Type B pancreatic cell (in vitro differentiated cells): ENCODE results near the gene CLPX. TPM values are rescaled to one million over a fixed set of nuclear protein-coding genes. Genes with fewer than 3 reads are reported as not detected.

ENCODE experiments used
- DNase-seq: peaks from one replicate; pipeline ENCODE4 v3.0.0; 2021; ENCODE audit warnings: mixed read lengths; ENCODE audit not compliant: unreplicated experiment; ENCODE audit errors: extremely low spot score
- H3K27ac Mint-ChIP-seq: 2 replicates; pipeline ENCODE4 v1.8.0; 2021; ENCODE audit warnings: mild to moderate bottlenecking, mixed read lengths
- H3K27me3 Mint-ChIP-seq: 2 replicates; pipeline ENCODE4 v1.8.0; 2021; ENCODE audit warnings: mixed read lengths
- H3K36me3 Mint-ChIP-seq: 2 replicates; pipeline ENCODE4 v1.8.0; 2021; ENCODE audit warnings: mixed read lengths
- H3K4me1 Mint-ChIP-seq: one replicate; pipeline ENCODE4 v1.8.0; 2021; ENCODE audit warnings: mixed read lengths; ENCODE audit not compliant: unreplicated experiment
- H3K4me3 Mint-ChIP-seq: 2 replicates; pipeline ENCODE4 v1.8.0; 2021; ENCODE audit warnings: mild to moderate bottlenecking, mixed read lengths
- H3K9me3 Mint-ChIP-seq: 2 replicates; pipeline ENCODE4 v1.8.0; 2021; ENCODE audit warnings: mixed read lengths
- CTCF ChIP-seq: fragments of 200-600 bp; sonication (generic); conservative IDR thresholded peaks from 2 replicates; pipeline ENCODE4 v1.5.0; 2021; ENCODE audit warnings: antibody characterized with exemption, mild to moderate bottlenecking
- total RNA-seq: library from RNA; stranded (reverse); gene quantifications from 2 replicates; pipeline ENCODE4 v1.2.1, GENCODE V29; 2021; ENCODE audit warnings: low replicate concordance

The CLPX gene
- total RNA-seq, 1 donor from 2014 or later = 55.1 TPM

GRCh38 chr15:65223996-65224395, 38.9 kb upstream of the CLPX start:
- no peak for TF ChIP-seq CTCF
- Mint-ChIP-seq H3K4me3 (no peak overlapping the region), H3K9me3 (no peaks in the 10 kb centered on the region), H3K27ac (no peak overlapping the region), H3K4me1 (no peaks in the 10 kb centered on the region), H3K36me3 (no peaks in the 10 kb centered on the region), H3K27me3 (no peaks in the 10 kb centered on the region)
- no peak for DNase-seq

- no peaks in the 10 kb centered on the region for H3K27me3 Mint-ChIP-seq
- H3K4me1 Mint-ChIP-seq = no peaks in the 10 kb centered on the region
- H3K4me3 Mint-ChIP-seq = no peak overlapping the region
- TF ChIP-seq CTCF = no peak
- H3K9me3 Mint-ChIP-seq = no peaks in the 10 kb centered on the region
- H3K36me3 Mint-ChIP-seq = no peaks in the 10 kb centered on the region
- H3K27ac Mint-ChIP-seq = no peak overlapping the region
- DNase-seq = no peak
Observed at GRCh38 chr15:65222891-65223290, 37.7 kb upstream of the CLPX start.

- TF ChIP-seq CTCF = no peak
- H3K36me3 Mint-ChIP-seq = no peaks in the 10 kb centered on the region
- H3K4me3 Mint-ChIP-seq = no peak overlapping the region
- H3K4me1 Mint-ChIP-seq = no peaks in the 10 kb centered on the region
- H3K9me3 Mint-ChIP-seq = no peaks in the 10 kb centered on the region
- no peaks in the 10 kb centered on the region for H3K27me3 Mint-ChIP-seq
- H3K27ac Mint-ChIP-seq = no peak overlapping the region
- no peak for DNase-seq
Observed at GRCh38 chr15:65221697-65222096, 36.6 kb upstream of the CLPX start.

GRCh38 chr15:65219137-65219536, 34.0 kb upstream of the CLPX start:
- no peak for DNase-seq
- no peak for TF ChIP-seq CTCF
- Mint-ChIP-seq H3K27ac (no peak overlapping the region), H3K4me1 (no peaks in the 10 kb centered on the region), H3K36me3 (no peaks in the 10 kb centered on the region), H3K4me3 (no peak overlapping the region), H3K9me3 (no peaks in the 10 kb centered on the region), H3K27me3 (no peaks in the 10 kb centered on the region)

GRCh38 chr15:65217526-65218482, 32.7 kb upstream of the CLPX start:
- Mint-ChIP-seq H3K27me3 (no peaks in the 10 kb centered on the region), H3K4me1 (no peaks in the 10 kb centered on the region), H3K4me3 (no peak overlapping the region), H3K27ac (no peak overlapping the region), H3K36me3 (no peaks in the 10 kb centered on the region), H3K9me3 (no peaks in the 10 kb centered on the region)
- TF ChIP-seq CTCF = no peak
- no peak for DNase-seq
